Suprapubic skin (tissue), 4 donors: ENCODE data around the gene ADCY3. TPM values are rescaled to one million over a fixed set of nuclear protein-coding genes. Genes with fewer than 3 reads are reported as not detected.

Experiments used
- DNase-seq, 2 donors: peaks; one replicate each; pipeline ENCODE4 v3.0.0-alpha.2; 2019; ENCODE audit warnings: low spot score in 2 of 2
- H3K27ac ChIP-seq: fragments of 200-600 bp; sonication (generic); one replicate; pipeline ENCODE4 v1.5.1; 2019
- H3K27me3 ChIP-seq: fragments of 200-600 bp; sonication (generic); one replicate; pipeline ENCODE4 v1.5.1; 2019
- H3K36me3 ChIP-seq: fragments of 200-600 bp; sonication (generic); one replicate; pipeline ENCODE4 v1.5.1; 2019
- H3K4me1 ChIP-seq: fragments of 200-600 bp; sonication (generic); one replicate; pipeline ENCODE4 v1.5.1; 2019
- H3K4me3 ChIP-seq: fragments of 200-600 bp; sonication (generic); one replicate; pipeline ENCODE4 v1.5.1; 2019; ENCODE audit warnings: mild to moderate bottlenecking
- H3K9me3 ChIP-seq: fragments of 200-600 bp; sonication (generic); one replicate; pipeline ENCODE4 v1.5.1; 2019
- EP300 ChIP-seq: sonication (generic); formaldehyde crosslinking; IDR thresholded peaks from one replicate; pipeline ENCODE4 v1.6.1; 2017; ENCODE audit warnings: antibody characterized with exemption
- POLR2A ChIP-seq, 2 donors: fragments of 450-650 bp; IDR thresholded peaks; one replicate each; pipeline ENCODE4 v1.6.1; 2017; ENCODE audit warnings: antibody characterized with exemption in 2 of 2, mild to moderate bottlenecking in 2 of 2, moderate library complexity in 2 of 2
- POLR2AphosphoS5 ChIP-seq, 3 donors: sonication (generic); formaldehyde crosslinking; IDR thresholded peaks; one replicate each; pipeline ENCODE4 v1.6.1; 2017; ENCODE audit warnings: antibody characterized with exemption in 3 of 3
- WGBS: methylation state at CpG from one replicate; pipeline ENCODE4 v1.1.5; 2018; 5-methylcytosine and 5-hydroxymethylcytosine counted together
- total RNA-seq, 4 donors: library from RNA; depleted of rRNA; stranded (reverse); fragments of >200 nt; gene quantifications; one replicate each; pipeline ENCODE4 v1.1.0, GENCODE V29; 2016
- TF ChIP-seq, protein P1 (sequence below), 2 donors: fragments of 200-600 bp in 1 of 2; fragments of 450-650 bp in 1 of 2; sonication (generic) in 1 of 2; IDR thresholded peaks; one replicate each; pipeline ENCODE4 v1.5.1; 2016 to 2019; ENCODE audit warnings: antibody characterized with exemption in 2 of 2, mild to moderate bottlenecking in 1 of 2, moderate library complexity in 1 of 2

The ADCY3 gene
- total RNA-seq, 4 donors from 2014 or later, result 45.2 to 108 (median 66.9) TPM

DNA sequence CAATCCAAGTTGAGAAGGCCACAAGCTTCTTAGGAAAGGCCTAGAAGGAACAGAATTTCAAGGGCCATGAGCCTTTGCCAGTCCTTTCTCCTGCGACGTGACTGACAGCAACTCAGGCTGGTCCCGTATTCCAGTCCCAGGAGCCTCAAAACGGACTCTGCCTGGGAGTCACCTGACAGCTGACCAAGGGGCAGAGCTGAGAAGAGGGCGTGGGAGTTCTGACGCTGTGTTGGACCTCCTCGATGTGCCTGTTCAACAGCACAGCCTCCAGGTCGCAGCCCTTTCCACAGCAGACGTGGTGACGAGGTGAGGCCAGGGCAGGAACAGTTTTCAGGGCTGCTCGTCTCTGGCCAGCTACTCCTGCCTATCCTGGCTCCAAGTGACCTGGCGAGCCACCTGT is 89.3 kb downstream of the ADCY3 start:
- WGBS, result 92% methylated on average over 5 of the region's 12 CpGs
- H3K4me3 ChIP-seq, result no peak overlapping the region
- peaks cover 8% of the 10 kb centered on the region for H3K4me1 ChIP-seq
- H3K9me3 ChIP-seq, result no peaks in the 10 kb centered on the region
- TF ChIP-seq POLR2A (IDR thresholded peaks at IDR 0.05) (no peak), POLR2AphosphoS5 (IDR thresholded peaks at IDR 0.05) (no peak)
- H3K27me3 ChIP-seq, result no peaks in the 10 kb centered on the region
- H3K36me3 ChIP-seq, result peaks cover 34% of the 10 kb centered on the region
- peak in 1 of 2 donors; percentile 61 for DNase-seq
- H3K27ac ChIP-seq, result no peak overlapping the region

DNA sequence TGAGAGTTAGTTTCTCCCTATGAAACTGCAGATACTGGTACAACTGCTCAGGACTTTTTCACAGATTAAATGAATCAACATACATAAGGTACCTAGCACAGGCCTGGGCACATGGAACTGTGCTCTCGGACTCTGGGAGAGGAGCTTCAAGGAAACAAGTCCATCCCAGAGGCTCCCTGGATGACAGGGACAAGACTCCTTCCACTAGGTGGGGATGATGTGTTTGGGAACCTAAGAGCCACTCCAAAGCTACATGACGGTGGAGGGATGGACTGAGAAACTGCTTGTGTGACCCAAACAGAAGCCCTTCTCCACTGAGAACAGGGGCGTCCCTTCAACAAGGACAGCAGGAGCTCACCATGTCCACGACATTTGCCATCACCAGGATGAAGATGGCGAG is 89.7 kb downstream of the ADCY3 start:
- DNase-seq, result no peak
- Histone ChIP-seq H3K4me3 (no peak overlapping the region), H3K4me1 (peaks cover 8% of the 10 kb centered on the region), H3K9me3 (no peaks in the 10 kb centered on the region), H3K27me3 (no peaks in the 10 kb centered on the region), H3K36me3 (peaks cover 30% of the 10 kb centered on the region), H3K27ac (no peak overlapping the region)
- WGBS, result 90% methylated on average over 4 of the region's 5 CpGs
- TF ChIP-seq, protein P1, sequence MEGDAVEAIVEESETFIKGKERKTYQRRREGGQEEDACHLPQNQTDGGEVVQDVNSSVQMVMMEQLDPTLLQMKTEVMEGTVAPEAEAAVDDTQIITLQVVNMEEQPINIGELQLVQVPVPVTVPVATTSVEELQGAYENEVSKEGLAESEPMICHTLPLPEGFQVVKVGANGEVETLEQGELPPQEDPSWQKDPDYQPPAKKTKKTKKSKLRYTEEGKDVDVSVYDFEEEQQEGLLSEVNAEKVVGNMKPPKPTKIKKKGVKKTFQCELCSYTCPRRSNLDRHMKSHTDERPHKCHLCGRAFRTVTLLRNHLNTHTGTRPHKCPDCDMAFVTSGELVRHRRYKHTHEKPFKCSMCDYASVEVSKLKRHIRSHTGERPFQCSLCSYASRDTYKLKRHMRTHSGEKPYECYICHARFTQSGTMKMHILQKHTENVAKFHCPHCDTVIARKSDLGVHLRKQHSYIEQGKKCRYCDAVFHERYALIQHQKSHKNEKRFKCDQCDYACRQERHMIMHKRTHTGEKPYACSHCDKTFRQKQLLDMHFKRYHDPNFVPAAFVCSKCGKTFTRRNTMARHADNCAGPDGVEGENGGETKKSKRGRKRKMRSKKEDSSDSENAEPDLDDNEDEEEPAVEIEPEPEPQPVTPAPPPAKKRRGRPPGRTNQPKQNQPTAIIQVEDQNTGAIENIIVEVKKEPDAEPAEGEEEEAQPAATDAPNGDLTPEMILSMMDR (IDR thresholded peaks at IDR 0.05), result no peak
- TF ChIP-seq EP300 (no peak), POLR2A (IDR thresholded peaks at IDR 0.05) (no peak), POLR2AphosphoS5 (IDR thresholded peaks at IDR 0.05) (no peak)

DNA sequence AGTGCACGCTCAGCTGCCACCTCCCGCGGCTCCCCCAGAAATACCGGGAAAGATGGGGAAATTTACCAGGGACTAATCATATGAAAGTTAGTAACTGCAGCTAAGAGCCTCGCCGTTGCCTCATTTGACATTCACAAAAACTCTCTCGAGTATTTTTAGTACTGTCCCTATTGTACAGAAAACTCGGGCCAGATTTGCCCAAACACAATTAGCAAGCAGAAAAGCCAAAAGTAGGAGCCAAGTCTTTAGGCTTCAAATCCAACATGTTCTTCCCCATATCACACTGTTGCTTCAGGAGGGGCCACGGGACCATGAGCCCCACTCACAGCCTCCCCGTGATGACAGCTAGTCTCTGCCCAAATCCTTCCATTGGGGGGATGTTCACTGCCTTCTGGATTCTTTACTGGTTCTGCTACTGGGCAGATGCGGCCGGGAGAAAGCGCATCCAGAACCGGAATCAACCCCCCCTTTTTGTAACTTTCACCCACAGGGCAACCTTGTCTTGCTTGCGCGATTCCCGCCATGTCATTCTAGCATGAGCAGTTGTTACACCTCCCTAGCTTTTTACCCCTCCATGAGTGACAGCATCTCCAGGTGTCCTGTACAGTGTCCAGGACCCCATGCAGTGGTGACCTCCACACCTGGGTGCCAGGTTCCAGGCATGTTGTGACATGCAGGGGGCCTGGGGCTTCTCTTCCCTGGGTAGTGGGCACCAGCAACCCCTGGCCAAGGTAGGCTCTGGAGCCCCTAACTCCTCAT is 91.6 kb downstream of the ADCY3 start:
- WGBS, result 81% methylated on average over 17 of the region's 17 CpGs
- Histone ChIP-seq H3K36me3 (peaks cover 12% of the 10 kb centered on the region), H3K27me3 (no peaks in the 10 kb centered on the region), H3K9me3 (no peaks in the 10 kb centered on the region), H3K27ac (no peak overlapping the region), H3K4me1 (peaks cover 8% of the 10 kb centered on the region), H3K4me3 (no peak overlapping the region)
- no peak for TF ChIP-seq EP300
- TF ChIP-seq, protein P1 (IDR thresholded peaks at IDR 0.05), result no peak
- TF ChIP-seq POLR2A (IDR thresholded peaks at IDR 0.05), result no peak
- DNase-seq, result peak in 1 of 2 donors; percentile 69

DNA sequence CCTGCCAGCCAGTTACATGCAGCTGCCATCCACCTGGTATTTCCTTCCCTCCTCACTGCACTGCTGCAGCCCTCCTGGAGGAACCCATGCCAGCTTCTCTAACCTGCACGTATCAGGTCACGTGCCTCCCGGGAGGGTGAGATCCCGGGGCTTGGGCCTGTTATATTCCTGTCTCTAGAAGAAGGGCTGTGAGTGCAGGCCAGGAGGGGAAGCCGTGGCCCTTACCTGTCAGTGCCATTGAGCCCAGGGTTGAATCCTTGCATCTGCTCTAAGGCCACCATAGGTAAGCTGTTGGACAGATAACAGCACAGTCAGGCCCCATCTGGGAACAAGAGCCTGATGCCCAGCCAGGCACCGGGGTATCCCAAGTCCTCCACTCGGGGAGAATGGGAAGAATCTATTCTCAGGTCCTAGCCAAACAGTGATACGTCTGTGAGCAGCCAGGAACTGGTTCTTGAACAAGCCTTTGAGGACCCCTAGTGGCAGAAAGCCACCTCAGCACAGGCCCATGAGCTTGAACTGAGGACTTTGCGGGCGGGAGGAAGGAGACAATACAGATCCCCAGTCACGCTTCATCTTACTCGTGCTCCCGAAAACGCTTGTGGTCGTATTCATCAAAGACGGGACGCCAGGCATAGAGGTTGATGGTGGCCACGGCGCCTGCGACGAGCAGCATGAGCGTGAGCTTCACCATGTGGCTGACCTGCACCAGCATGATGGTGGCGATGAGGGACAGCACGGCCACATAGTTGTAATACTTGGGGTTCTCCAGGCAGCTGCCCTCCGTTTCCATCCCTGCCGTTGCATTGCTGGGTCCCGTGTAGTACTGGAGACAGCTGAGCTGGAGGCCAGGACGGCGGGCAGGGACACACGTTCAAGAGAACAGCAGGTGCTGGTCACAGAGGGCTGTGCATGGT is 92.5 kb downstream of the ADCY3 start:
- Histone ChIP-seq H3K9me3 (no peaks in the 10 kb centered on the region), H3K4me1 (peaks cover 8% of the 10 kb centered on the region), H3K4me3 (no peak overlapping the region), H3K27ac (no peak overlapping the region), H3K27me3 (no peaks in the 10 kb centered on the region), H3K36me3 (peaks cover 13% of the 10 kb centered on the region)
- 52% methylated on average over 30 of the region's 30 CpGs for WGBS
- DNase-seq, result peak; percentile 85 to 88
- no peak for TF ChIP-seq POLR2AphosphoS5 (IDR thresholded peaks at IDR 0.05)
- TF ChIP-seq, protein P1 (IDR thresholded peaks at IDR 0.05), result peak; percentile 71 to 80

DNA sequence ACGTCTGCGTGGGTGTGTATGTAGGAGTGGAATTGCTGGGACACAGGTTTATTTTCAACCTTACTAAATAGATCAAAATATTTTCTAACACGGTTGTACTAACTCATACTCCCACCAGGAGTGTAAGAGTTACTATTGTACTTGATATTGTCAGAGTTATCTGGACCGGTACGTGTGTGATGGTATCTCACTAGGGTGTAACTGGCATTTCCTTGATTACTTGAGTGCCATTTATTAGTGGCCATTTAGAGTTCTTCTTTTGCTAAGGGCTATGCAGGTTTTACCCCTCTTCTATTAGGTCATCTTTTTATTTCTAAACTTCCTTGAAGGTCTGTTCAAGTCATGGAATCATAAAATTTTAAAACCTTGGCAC is 93.3 kb downstream of the ADCY3 start:
- 72% methylated on average over 5 of the region's 5 CpGs for WGBS
- H3K4me1 ChIP-seq, result peaks cover 8% of the 10 kb centered on the region
- no peaks in the 10 kb centered on the region for H3K27me3 ChIP-seq
- no peaks in the 10 kb centered on the region for H3K9me3 ChIP-seq
- H3K36me3 ChIP-seq, result peaks cover 21% of the 10 kb centered on the region
- no peak overlapping the region for H3K27ac ChIP-seq
- no peak for TF ChIP-seq POLR2AphosphoS5 (IDR thresholded peaks at IDR 0.05)
- TF ChIP-seq, protein P1 (IDR thresholded peaks at IDR 0.05), result no peak
- no peak for TF ChIP-seq EP300
- no peak for TF ChIP-seq POLR2A (IDR thresholded peaks at IDR 0.05)
- DNase-seq, result no peak
- H3K4me3 ChIP-seq, result no peak overlapping the region
